GM23338 (cell line): ENCODE results near the gene CACNA1S. TPM values are rescaled to one million over a fixed set of nuclear protein-coding genes. Genes with fewer than 3 reads are reported as not detected.
A peak's percentile ranks its signal among the peaks of the same experiment; 100 is the strongest.

Experiments used
- ATAC-seq: fragments of 200-7000 bp; cut with Tn5 transposase; 3 replicates; pipeline ENCODE4 v1.9.1; 2020
- DNase-seq: peaks from one replicate; pipeline ENCODE4 v3.0.0-alpha.2; 2015; ENCODE audit warnings: low spot score
- H2AFZ ChIP-seq: fragments of 200-600 bp; sonication (generic); 2 replicates; pipeline ENCODE4 v1.8.0; 2016; ENCODE audit warnings: antibody characterized with exemption, mild to moderate bottlenecking, moderate library complexity
- H3F3A ChIP-seq: fragments of 200-600 bp; sonication (generic); replicated peaks from 2 replicates; pipeline ENCODE4 v1.8.0; 2017; ENCODE audit warnings: antibody characterized with exemption, mixed run types, low read depth
- H3K27ac ChIP-seq: fragments of 200-600 bp; sonication (generic); 2 replicates; pipeline ENCODE4 v1.6.1; 2016; ENCODE audit warnings: low read depth
- H3K27me3 ChIP-seq: fragments of 200-600 bp; sonication (generic); 2 replicates; pipeline ENCODE4 v1.8.0; 2016; ENCODE audit warnings: mild to moderate bottlenecking, mixed run types, moderate library complexity; ENCODE audit not compliant: insufficient read depth
- H3K36me3 ChIP-seq: fragments of 200-600 bp; sonication (generic); 2 replicates; pipeline ENCODE4 v1.8.0; 2016; ENCODE audit warnings: mild to moderate bottlenecking; ENCODE audit not compliant: insufficient read depth
- H3K4me1 ChIP-seq: fragments of 200-600 bp; sonication (generic); 2 replicates; pipeline ENCODE4 v1.8.0; 2016; ENCODE audit warnings: mild to moderate bottlenecking, moderate library complexity; ENCODE audit not compliant: insufficient read depth
- H3K4me2 ChIP-seq: fragments of 200-600 bp; sonication (generic); 2 replicates; pipeline ENCODE4 v1.7.1; 2017; ENCODE audit warnings: mixed run types
- H3K4me3 ChIP-seq: fragments of 200-600 bp; sonication (generic); 2 replicates; pipeline ENCODE4 v1.6.1; 2016; ENCODE audit warnings: mixed run types
- H3K79me2 ChIP-seq: fragments of 200-600 bp; sonication (generic); replicated peaks from 2 replicates; pipeline ENCODE4 v1.8.0; 2017; ENCODE audit warnings: mild to moderate bottlenecking; ENCODE audit not compliant: insufficient read depth
- H3K9me2 ChIP-seq: fragments of 200-600 bp; sonication (generic); 2 replicates; pipeline ENCODE4 v1.8.0; 2017; ENCODE audit not compliant: insufficient read depth
- H4K20me1 ChIP-seq: fragments of 200-600 bp; sonication (generic); replicated peaks from 2 replicates; pipeline ENCODE4 v1.8.0; 2017; ENCODE audit warnings: mild to moderate bottlenecking; ENCODE audit not compliant: insufficient read depth
- H3K27ac Mint-ChIP-seq: 2 replicates; pipeline ENCODE4 v1.8.0; 2020; ENCODE audit warnings: inconsistent platforms, mild to moderate bottlenecking, moderate library complexity, mixed read lengths
- H3K27me3 Mint-ChIP-seq: 3 replicates; pipeline ENCODE4 v1.8.0; 2022; ENCODE audit warnings: low read depth, mild to moderate bottlenecking, moderate library complexity, mixed read lengths, inconsistent platforms; ENCODE audit not compliant: insufficient read depth, poor library complexity
- H3K36me3 Mint-ChIP-seq: 3 replicates; pipeline ENCODE4 v1.8.0; 2021; ENCODE audit warnings: low read depth, mild to moderate bottlenecking, inconsistent platforms, moderate library complexity, mixed read lengths
- H3K4me1 Mint-ChIP-seq: 3 replicates; pipeline ENCODE4 v1.8.0; 2020; ENCODE audit warnings: mild to moderate bottlenecking, inconsistent platforms, mixed read lengths
- H3K4me3 Mint-ChIP-seq: 3 replicates; pipeline ENCODE4 v1.8.0; 2021; ENCODE audit warnings: moderate library complexity, mild to moderate bottlenecking, inconsistent platforms, mixed read lengths
- H3K9me3 Mint-ChIP-seq: 3 replicates; pipeline ENCODE4 v1.8.0; 2020; ENCODE audit warnings: moderate library complexity, mild to moderate bottlenecking, inconsistent platforms, mixed read lengths
- JUNB ChIP-seq: IDR thresholded peaks from one replicate; pipeline ENCODE4 v1.6.1; 2016; ENCODE audit warnings: antibody characterized with exemption; ENCODE audit not compliant: unreplicated experiment
- NANOG ChIP-seq: IDR thresholded peaks from 2 replicates; pipeline ENCODE4 v1.6.1; 2016; ENCODE audit warnings: antibody characterized with exemption, borderline replicate concordance
- POLR2AphosphoS5 ChIP-seq: IDR thresholded peaks from 2 replicates; pipeline ENCODE4 v1.6.1; 2016; ENCODE audit warnings: antibody characterized with exemption, low read depth
- ZNF462 ChIP-seq: fragments of 250-450 bp; sonication (Bioruptor Pico); IDR thresholded peaks from 2 replicates; pipeline ENCODE4 v1.5.0; 2020; ENCODE audit warnings: mild to moderate bottlenecking, moderate library complexity
- polyA plus RNA-seq: library from polyadenylated mRNA; unstranded; fragments of >200 nt; fragmentation: Nextera tagmentation; extraction: Ambion mirVana; gene quantifications from 2 replicates; pipeline ENCODE4 v1.2.1, GENCODE V29; 2016
- total RNA-seq: library from RNA; depleted of rRNA; stranded (reverse); fragments of >200 nt; shearing (Covaris generic); gene quantifications from 2 replicates; pipeline ENCODE4 v1.2.3, GENCODE V29; 2014

The CACNA1S gene
- total and polyA plus RNA-seq, 2 experiments from 2014 or later: 0.03 TPM; not detected in 1

- TF ChIP-seq ZNF462: no peak
- TF ChIP-seq JUNB: no peak
These were observed 87.6 kb downstream of the CACNA1S start (continued) for GRCh38 chr1:201024625-201024998.

- Histone ChIP-seq H3F3A (0 out of 2 replicates have a peak, but pooled peaks cover 3% of the 10 kb centered on the region), H3K27me3 (no peaks in the 10 kb centered on the region), H3K4me3 (peak overlapping the region; percentile 82), H3K4me1 (peaks cover 64% of the 10 kb centered on the region), H4K20me1 (no peaks in the 10 kb centered on the region; the same call in 1 of the 2 replicates), H3K27ac (no peak overlapping the region), H3K36me3 (peaks cover 7% of the 10 kb centered on the region; the same call in 1 of the 2 replicates), H3K4me2 (peak overlapping the region; percentile 90), H3K79me2 (peaks cover 23% of the 10 kb centered on the region), H2AFZ (peak overlapping the region; percentile 69; the same call in 1 of the 2 replicates), H3K9me2 (no peaks in the 10 kb centered on the region)
- no peak for DNase-seq
- Mint-ChIP-seq H3K4me3 (peak overlapping the region; percentile 72), H3K27ac (peak overlapping the region; percentile 36), H3K9me3 (no peaks in the 10 kb centered on the region), H3K36me3 (peaks cover 21% of the 10 kb centered on the region), H3K4me1 (peaks cover 66% of the 10 kb centered on the region), H3K27me3 (peaks cover 26% of the 10 kb centered on the region)
- TF ChIP-seq POLR2AphosphoS5 (0 out of 2 replicates have a peak, but pooled peaks have one; percentile 8), NANOG (no peak)
- ATAC-seq: no peak
These were observed 88.2 kb downstream of the CACNA1S start for GRCh38 chr1:201023920-201024624.
